CD4-positive, alpha-beta T cell treated with Interleukin-21 for 1 hour (primary cell): ENCODE data around the gene GOLGA8M.
"Not testable (repeated sequence)": the region's sequence is repeated elsewhere in the genome, so short reads cannot be mapped to it uniquely, and the experiment has no call there.

Experiments used
- DNase-seq: peaks from one replicate; pipeline ENCODE4 v3.0.0-alpha.2; 2020

GOLGA8M gene

GRCh38 chr15:28712270-28712669 lies at the start of gene GOLGA8M:
TSS of gene GOLGA8M (minus strand) at chr15:28712421. CDS start at chr15:28712323, 98 bp downstream.
- DNase-seq = not testable (repeated sequence)

GRCh38 chr15:28742890-28743289 lies 30.7 kb upstream of the GOLGA8M start:
- DNase-seq = not testable (repeated sequence)

- peak; percentile 58 for DNase-seq
Measured at GRCh38 chr15:28738590-28739292, 26.5 kb upstream of the GOLGA8M start.

GRCh38 chr15:28738200-28738561 lies 26.0 kb upstream of the GOLGA8M start:
- DNase-seq = not testable (repeated sequence)

GRCh38 chr15:28737521-28738199 lies 25.4 kb upstream of the GOLGA8M start:
- DNase-seq = peak; percentile 42

GRCh38 chr15:28728061-28728460 lies 15.8 kb upstream of the GOLGA8M start:
- peak; percentile 34 for DNase-seq

- DNase-seq = not testable (repeated sequence)
Measured at GRCh38 chr15:28727026-28727425, 14.8 kb upstream of the GOLGA8M start.

- no peak for DNase-seq
Measured at GRCh38 chr15:28726102-28726501, 13.9 kb upstream of the GOLGA8M start.

GRCh38 chr15:28725556-28725955 lies 13.3 kb upstream of the GOLGA8M start:
- no peak for DNase-seq

GRCh38 chr15:28723986-28724385 lies 11.8 kb upstream of the GOLGA8M start:
- not testable (repeated sequence) for DNase-seq

GRCh38 chr15:28719626-28720025 lies 7.4 kb upstream of the GOLGA8M start:
- not testable (repeated sequence) for DNase-seq

GRCh38 chr15:28718576-28718975 lies 6.4 kb upstream of the GOLGA8M start:
- not testable (repeated sequence) for DNase-seq

- not testable (repeated sequence) for DNase-seq
Measured at GRCh38 chr15:28714176-28714575, 2.0 kb upstream of the GOLGA8M start.

- DNase-seq = not testable (repeated sequence)
Measured at GRCh38 chr15:28703927-28704326, 8.3 kb downstream of the GOLGA8M start.

- DNase-seq = not testable (repeated sequence)
Measured at GRCh38 chr15:28702427-28702826, 9.8 kb downstream of the GOLGA8M start.

GRCh38 chr15:28694006-28694751 lies 18.0 kb downstream of the GOLGA8M start:
- DNase-seq = not testable (repeated sequence)

- DNase-seq = not testable (repeated sequence)
Measured at GRCh38 chr15:28693021-28693420, 19.2 kb downstream of the GOLGA8M start.

- DNase-seq = not testable (repeated sequence)
Measured at GRCh38 chr15:28673533-28673932, 38.7 kb downstream of the GOLGA8M start.

GRCh38 chr15:28672122-28672521 lies 40.1 kb downstream of the GOLGA8M start:
- DNase-seq = not testable (repeated sequence)

GRCh38 chr15:28666402-28666801 lies 45.8 kb downstream of the GOLGA8M start:
- not testable (repeated sequence) for DNase-seq

GRCh38 chr15:28664575-28664974 lies 47.6 kb downstream of the GOLGA8M start:
- DNase-seq = not testable (repeated sequence)

- not testable (repeated sequence) for DNase-seq
Measured at GRCh38 chr15:28663717-28664116, 48.5 kb downstream of the GOLGA8M start.

GRCh38 chr15:28660750-28661149 lies 51.5 kb downstream of the GOLGA8M start:
- not testable (repeated sequence) for DNase-seq

- DNase-seq = not testable (repeated sequence)
Measured at GRCh38 chr15:28656018-28656360, 56.2 kb downstream of the GOLGA8M start.
